ENCODE data around the gene IDI1.

The IDI1 gene

DNA sequence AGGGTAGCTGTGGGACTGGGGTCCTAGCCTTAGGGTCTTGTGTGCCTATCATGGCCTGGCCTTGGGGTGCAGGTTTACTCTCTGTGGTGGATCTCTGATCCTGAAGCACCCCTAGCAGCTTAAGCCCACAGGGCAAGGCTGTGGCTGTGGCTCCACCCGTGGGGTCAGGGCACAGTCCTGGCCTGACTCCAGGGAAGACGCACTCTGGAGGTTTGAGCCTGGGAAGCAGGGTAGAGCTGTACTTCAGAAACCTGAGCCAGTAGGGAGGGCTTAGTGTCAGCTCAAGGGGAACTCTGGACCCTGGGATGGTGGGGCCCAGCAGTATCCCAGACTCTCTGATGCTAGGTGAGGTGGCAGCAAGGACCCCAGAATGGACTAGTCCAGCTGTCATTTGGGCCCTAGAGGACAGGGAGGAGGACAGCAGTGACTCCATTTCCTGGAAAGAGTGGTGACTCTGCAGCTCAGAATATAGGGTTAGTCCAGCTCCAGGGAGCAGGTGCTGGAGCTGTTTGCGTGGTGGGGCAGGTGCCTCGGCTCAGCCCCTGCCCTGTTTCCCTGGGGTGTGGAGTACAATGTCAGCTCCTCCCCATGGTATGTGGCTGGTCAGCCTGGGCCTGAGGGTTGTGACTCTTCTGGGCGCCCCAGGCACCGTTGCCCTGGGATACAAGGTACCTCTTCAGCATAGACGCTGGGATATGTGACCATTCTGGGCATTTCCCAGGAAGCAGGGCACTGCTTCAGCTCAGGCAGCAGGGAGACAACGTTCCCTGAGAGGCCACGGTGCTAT is 44.8 kb downstream of the IDI1 start:
- TF ChIP-seq CTCF (IDR thresholded peaks at IDR 0.05; ENCODE audit: extremely low read depth, missing control alignments), result no peak
- DNase-seq (ENCODE audit: low spot score), result no peak

DNA sequence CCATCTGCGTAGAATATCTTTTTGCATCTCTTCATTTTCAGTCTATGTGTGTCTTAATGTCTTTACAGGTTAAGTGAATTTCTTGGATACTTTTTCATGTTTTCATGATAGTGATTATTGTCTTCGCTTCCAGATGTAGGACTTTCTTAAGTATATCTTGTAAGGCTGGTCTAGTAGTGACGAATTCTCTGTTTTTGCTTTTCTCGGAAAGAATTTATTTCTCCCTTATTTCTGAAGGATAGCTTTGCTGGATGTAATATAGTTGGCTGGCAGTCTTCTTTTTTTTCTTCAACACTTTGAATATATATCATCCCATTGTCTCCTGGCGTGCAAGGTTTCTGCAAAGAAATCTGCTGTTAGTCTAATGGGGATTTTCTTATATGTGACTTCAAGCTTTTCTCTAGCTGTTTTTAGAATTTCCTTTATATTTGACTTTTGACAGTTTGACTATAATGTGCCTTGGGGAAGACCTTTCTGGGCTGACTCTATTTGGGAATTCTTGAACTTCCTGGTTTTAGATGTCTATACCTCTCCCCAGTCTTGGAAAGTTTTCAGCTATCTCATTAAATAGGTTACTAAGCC is 46.4 kb downstream of the IDI1 start:
- no peak for TF ChIP-seq CTCF (IDR thresholded peaks at IDR 0.05; ENCODE audit: extremely low read depth, missing control alignments)
- no peak for DNase-seq (ENCODE audit: low spot score)

GRCh38 chr10:997266-998022 is 51.5 kb downstream of the IDI1 start:
- TF ChIP-seq CTCF (IDR thresholded peaks at IDR 0.05; ENCODE audit: extremely low read depth, missing control alignments), result no peak
- no peak for DNase-seq (ENCODE audit: low spot score)

DNA sequence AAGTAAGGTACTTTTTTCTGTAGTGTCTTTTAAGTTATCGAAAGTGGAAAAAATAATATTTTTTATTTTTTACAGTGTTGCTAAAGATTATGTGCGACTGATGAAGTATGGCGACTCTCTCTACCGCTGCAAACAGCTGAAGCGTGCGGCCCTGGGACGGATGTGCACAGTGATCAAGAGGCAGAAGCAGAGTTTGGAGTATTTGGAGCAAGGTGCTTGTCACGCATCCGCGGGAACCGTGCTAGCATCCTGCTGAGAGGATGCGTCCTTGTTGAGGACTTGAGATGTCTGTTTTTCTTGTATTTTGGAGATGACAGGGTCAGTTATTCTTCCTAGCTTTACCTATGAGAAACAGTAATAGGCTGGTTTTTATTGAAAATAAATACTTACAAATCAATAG is 52.9 kb downstream of the IDI1 start:
- no peak for TF ChIP-seq CTCF (IDR thresholded peaks at IDR 0.05; ENCODE audit: extremely low read depth, missing control alignments)
- DNase-seq (ENCODE audit: low spot score), result no peak

GRCh38 chr10:995559-995926 is 53.4 kb downstream of the IDI1 start:
- no peak for TF ChIP-seq CTCF (IDR thresholded peaks at IDR 0.05; ENCODE audit: extremely low read depth, missing control alignments)
- no peak for DNase-seq (ENCODE audit: low spot score)

DNA sequence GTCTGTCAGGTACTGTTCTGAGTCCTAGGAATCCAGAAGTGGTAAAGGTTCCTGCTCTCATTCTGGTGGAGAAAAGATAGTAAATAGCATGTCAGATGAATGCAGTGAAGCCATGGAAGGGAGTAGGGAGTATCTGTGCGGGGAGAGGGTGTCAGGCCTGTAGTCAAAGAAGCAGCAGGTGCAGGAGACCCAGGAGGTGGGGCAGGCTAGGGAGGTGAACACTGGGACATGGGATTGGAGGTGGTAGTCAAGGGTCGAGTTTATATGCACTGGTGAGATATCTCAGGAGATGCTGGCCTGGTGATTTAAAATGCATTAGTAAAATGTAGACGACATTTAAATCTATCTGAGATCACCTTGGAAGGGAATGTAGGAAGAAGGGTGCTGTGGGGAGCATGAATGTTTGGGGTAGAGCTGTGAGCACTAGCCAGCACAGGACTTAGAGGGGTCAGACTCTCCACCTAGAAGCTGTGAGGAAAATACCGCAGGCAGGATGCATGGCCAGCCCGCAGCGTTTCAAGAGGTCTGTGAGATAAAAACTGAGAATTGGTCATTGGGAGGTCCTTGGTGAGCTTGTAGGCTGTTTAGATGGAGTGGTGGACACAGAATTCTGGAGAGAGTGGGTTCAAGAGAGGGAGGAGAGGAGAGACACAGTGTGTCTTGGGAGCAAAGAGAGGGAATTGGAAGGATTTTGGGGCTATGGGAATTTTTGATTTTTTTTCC is 53.9 kb downstream of the IDI1 start:
- DNase-seq (ENCODE audit: low spot score), result no peak
- no peak for TF ChIP-seq CTCF (IDR thresholded peaks at IDR 0.05; ENCODE audit: extremely low read depth, missing control alignments)

Data from GM20000 (cell line).